T-cell (primary cell): Measurements from ENCODE around the gene INPP4B. TPM values are rescaled to one million over a fixed set of nuclear protein-coding genes. Genes with fewer than 3 reads are reported as not detected.

Source experiments
- ATAC-seq, 4 experiments: fragments of 200-7000 bp in 3 of 4; fragments of 150-1000 bp in 1 of 4; cut with Tn5 transposase; replicated peaks in 1 of 4; 1 replicate in 3 of 4; 2 replicates in 1 of 4; pipeline ENCODE4 v1.10.0; 2021; ENCODE audit warnings: moderate library complexity in 3 of 4, mild to moderate bottlenecking in 2 of 4, moderate number of reproducible peaks in 1 of 4
- CTCF ChIA-PET, 2 donors: fragments of 300-600 bp; sonication (Branson Sonifier 250); formaldehyde crosslinking; loops; one replicate each; lab custom pipeline; 2022; ENCODE audit warnings: antibody characterized with exemption in 2 of 2; lab: Charles Lee
- POLR2A ChIA-PET, 2 donors: fragments of 300-600 bp; sonication (Branson Sonifier 250); formaldehyde crosslinking; loops; one replicate each; lab custom pipeline; 2022; ENCODE audit warnings: antibody characterized with exemption in 2 of 2; lab: Charles Lee
- DNase-seq, 35 experiments: peaks; one replicate each; pipeline versions ENCODE4 v3.0.0 to v3.0.0-alpha.2; 2013 to 2023
- H3K27ac ChIP-seq: one replicate; pipeline ENCODE4 v1.5.1; 2013; ENCODE audit warnings: low read length
- H3K27me3 ChIP-seq, 2 experiments: replicated peaks in 1 of 2; 1 replicate in 1 of 2; 2 replicates in 1 of 2; pipeline versions ENCODE4 v1.6.1 to v1.7.0; 2013; ENCODE audit warnings: low read length in 1 of 2, mixed read lengths in 1 of 2; ENCODE audit not compliant: control insufficient read depth in 2 of 2, insufficient read depth in 2 of 2; ENCODE audit errors: extremely low read depth in 1 of 2
- H3K36me3 ChIP-seq, 2 donors: 1 replicate in 1 of 2; 2 replicates in 1 of 2; pipeline versions ENCODE4 v1.6.1 to v1.7.0; 2013; ENCODE audit warnings: low read length in 1 of 2; ENCODE audit not compliant: control insufficient read depth in 2 of 2, insufficient read depth in 1 of 2; ENCODE audit errors: extremely low read depth in 1 of 2
- H3K4me1 ChIP-seq, 2 experiments: 1 replicate in 1 of 2; 2 replicates in 1 of 2; pipeline versions ENCODE4 v1.6.1 to v1.7.0; 2013; ENCODE audit warnings: low read length in 2 of 2, mixed read lengths in 1 of 2; ENCODE audit not compliant: insufficient read depth in 2 of 2, control insufficient read depth in 1 of 2; ENCODE audit errors: extremely low read depth in 1 of 2
- H3K4me3 ChIP-seq, 2 donors: 1 replicate in 1 of 2; 2 replicates in 1 of 2; pipeline versions ENCODE4 v1.5.1 to v1.7.0; 2013; ENCODE audit warnings: mild to moderate bottlenecking in 2 of 2, low read length in 1 of 2, moderate library complexity in 1 of 2; ENCODE audit not compliant: control insufficient read depth in 1 of 2; ENCODE audit errors: extremely low read depth in 1 of 2
- H3K9me3 ChIP-seq: 2 replicates; pipeline ENCODE4 v1.7.0; 2013
- H3K27ac Mint-ChIP-seq, 2 donors: one replicate each; pipeline ENCODE4 v1.8.0; 2020 to 2021; ENCODE audit warnings: mild to moderate bottlenecking in 2 of 2, mixed read lengths in 2 of 2
- H3K27me3 Mint-ChIP-seq, 2 donors: one replicate each; pipeline ENCODE4 v1.8.0; 2021 to 2022; ENCODE audit warnings: mixed read lengths in 2 of 2
- H3K36me3 Mint-ChIP-seq: one replicate; pipeline ENCODE4 v1.8.0; 2021; ENCODE audit warnings: mixed read lengths
- H3K4me1 Mint-ChIP-seq, 3 donors: one replicate each; pipeline ENCODE4 v1.8.0; 2020 to 2022; ENCODE audit warnings: mixed read lengths in 3 of 3, mild to moderate bottlenecking in 1 of 3
- H3K4me3 Mint-ChIP-seq, 3 donors: one replicate each; pipeline ENCODE4 v1.8.0; 2020 to 2022; ENCODE audit warnings: mild to moderate bottlenecking in 3 of 3, mixed read lengths in 3 of 3, moderate library complexity in 3 of 3
- H3K9me3 Mint-ChIP-seq, 3 donors: one replicate each; pipeline ENCODE4 v1.8.0; 2020 to 2022; ENCODE audit warnings: mixed read lengths in 3 of 3
- WGBS: methylation state at CpG from one replicate; pipeline ENCODE4 v1.1.5; 2013; ENCODE audit warnings: missing lambda C conversion rate; ENCODE audit not compliant: insufficient coverage; 5-methylcytosine and 5-hydroxymethylcytosine counted together
- total RNA-seq, 35 experiments: library from RNA in 6 of 35; stranded (reverse) in 6 of 35; fragments of 120-200 nt in 1 of 35; gene quantifications; one replicate each; pipeline versions ENCODE4 v1.2.1 to v1.2.4 and lab custom pipeline; 2013 to 2026

INPP4B gene
- total RNA-seq, 5 donors from 2014 or later (not counting 1 experiment from before 2014, with no cell fraction given): 47.4 to 99.7 (median 71.3) TPM

DNA sequence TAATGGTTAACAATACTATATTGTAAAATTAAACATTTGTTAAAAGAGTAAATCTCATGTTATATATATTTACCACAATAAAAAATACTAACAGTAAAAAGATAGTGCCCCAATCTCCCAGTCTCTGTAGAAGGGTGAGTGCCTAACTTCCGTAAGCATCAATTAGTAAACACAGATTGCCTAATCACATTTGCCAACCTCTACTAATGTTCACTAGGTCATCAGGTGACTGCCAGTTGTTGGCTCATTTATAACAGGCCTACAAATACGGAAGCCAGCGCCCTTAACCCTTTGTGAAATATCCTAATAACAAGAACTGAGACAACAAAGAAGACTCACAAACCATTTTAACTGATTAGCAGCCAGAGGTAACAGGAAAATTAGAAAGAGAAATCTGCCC, 345.1 kb downstream of the INPP4B start:
- Mint-ChIP-seq H3K27ac (no peak overlapping the region), H3K4me3 (no peak overlapping the region), H3K36me3 (no peaks in the 10 kb centered on the region), H3K4me1 (peaks cover 0 to 7% (median 2%) of the 10 kb centered on the region in 3 donors), H3K9me3 (no peaks in the 10 kb centered on the region), H3K27me3 (no peaks in the 10 kb centered on the region)
- Histone ChIP-seq H3K36me3 (no peaks in the 10 kb centered on the region), H3K27ac (no peak overlapping the region), H3K9me3 (no peaks in the 10 kb centered on the region), H3K27me3 (no peaks in the 10 kb centered on the region), H3K4me1 (no peaks in the 10 kb centered on the region), H3K4me3 (no peak overlapping the region)
- ChIA-PET CTCF (no interaction called here), POLR2A (no interaction called here)
- 100% methylated on average over 1 of the region's 3 CpGs for WGBS
- no peak for ATAC-seq
- DNase-seq: no peak

DNA sequence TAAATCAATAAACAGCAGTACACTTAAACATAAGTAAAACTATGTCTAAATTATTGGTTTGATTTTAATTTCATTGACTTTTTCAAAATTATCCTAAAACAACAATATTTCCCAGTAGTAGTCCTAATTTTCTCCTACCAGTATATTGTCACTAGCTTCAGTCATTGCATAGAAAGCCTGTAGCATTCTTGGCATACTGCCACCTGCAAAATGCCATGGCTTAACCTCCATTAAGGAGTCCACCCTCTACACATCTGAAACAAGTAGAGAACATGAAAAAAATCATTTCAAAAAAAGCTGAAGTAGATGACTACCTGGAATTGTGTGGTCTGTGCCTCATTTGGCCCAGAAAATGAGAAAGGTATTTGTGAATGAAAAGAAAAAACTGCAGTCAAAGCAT, 348.5 kb downstream of the INPP4B start:
- peaks cover 0 to 2% (median 0%) of the 10 kb centered on the region in 3 donors for H3K9me3 Mint-ChIP-seq
- H3K36me3 Mint-ChIP-seq: peaks cover 9% of the 10 kb centered on the region
- H3K4me3 ChIP-seq: no peak overlapping the region
- no peak overlapping the region for H3K27ac ChIP-seq
- peaks cover 0 to 7% (median 2%) of the 10 kb centered on the region in 3 donors for H3K4me1 Mint-ChIP-seq
- H3K9me3 ChIP-seq: no peaks in the 10 kb centered on the region
- H3K27me3 Mint-ChIP-seq: no peaks in the 10 kb centered on the region
- ChIA-PET CTCF (no interaction called here), POLR2A (no interaction called here)
- ATAC-seq: no peak
- DNase-seq: no peak
- H3K27ac Mint-ChIP-seq: no peak overlapping the region
- H3K36me3 ChIP-seq: no peaks in the 10 kb centered on the region
- no peaks in the 10 kb centered on the region for H3K27me3 ChIP-seq
- H3K4me1 ChIP-seq: no peaks in the 10 kb centered on the region
- no peak overlapping the region for H3K4me3 Mint-ChIP-seq

DNA sequence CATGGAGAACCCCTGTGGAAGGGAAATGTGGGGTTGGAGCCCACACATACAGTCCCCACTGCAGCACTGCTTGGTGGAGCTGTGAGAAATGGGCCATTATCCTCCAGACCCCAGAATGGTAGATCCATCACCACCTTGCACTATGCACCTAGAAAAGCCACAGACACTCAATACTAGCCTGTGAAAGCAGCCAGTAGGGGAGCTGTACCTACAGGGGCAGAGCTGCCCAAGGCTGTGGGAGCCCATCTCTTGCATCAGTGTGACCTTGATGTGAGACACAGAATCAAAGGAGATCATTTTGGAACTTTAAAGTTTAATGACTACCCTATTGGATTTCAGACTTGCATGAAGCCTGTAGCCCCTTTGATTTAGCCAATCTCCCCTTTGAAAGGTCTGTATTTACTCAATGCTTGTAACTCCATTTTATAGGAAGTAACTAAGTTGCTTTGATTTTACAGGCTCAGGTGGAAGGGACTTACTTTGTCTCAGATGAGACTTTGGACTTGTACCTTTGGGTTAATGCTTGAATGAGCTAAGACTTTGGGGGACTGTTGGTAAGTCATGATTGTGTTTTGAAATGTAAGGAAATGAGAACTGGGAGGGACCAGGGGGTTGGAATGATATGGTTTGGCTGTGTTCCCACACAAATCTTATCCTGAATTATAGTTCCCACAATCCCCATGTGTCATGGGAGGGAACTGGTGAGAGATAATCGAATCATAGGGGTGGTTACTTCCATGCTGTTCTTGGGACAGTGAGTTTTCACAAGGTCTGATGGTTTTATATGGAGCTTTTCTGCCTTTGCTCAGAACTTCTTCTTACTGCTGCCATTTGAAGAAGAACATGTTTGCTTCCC, 352.6 kb downstream of the INPP4B start:
- Mint-ChIP-seq H3K27ac (no peak overlapping the region), H3K4me1 (peaks cover 0 to 2% (median 0%) of the 10 kb centered on the region in 3 donors), H3K36me3 (peaks cover 16% of the 10 kb centered on the region), H3K4me3 (no peak overlapping the region), H3K27me3 (no peaks in the 10 kb centered on the region), H3K9me3 (peaks cover 3 to 11% (median 5%) of the 10 kb centered on the region in 3 donors)
- no peaks in the 10 kb centered on the region for H3K36me3 ChIP-seq
- no peak overlapping the region for H3K27ac ChIP-seq
- no CpG with 5 or more reads among the region's 1 CpG for WGBS
- H3K4me3 ChIP-seq: no peak overlapping the region
- H3K27me3 ChIP-seq: no peaks in the 10 kb centered on the region
- ChIA-PET POLR2A (interaction anchor here in 1 of 2 donors (0.6 kb wide), 1 partner anchor 147 kb away, joined by 3 read pairs; no protein-coding TSS in a partner anchor), CTCF (no interaction called here)
- no peaks in the 10 kb centered on the region for H3K9me3 ChIP-seq
- no peak for DNase-seq
- H3K4me1 ChIP-seq: no peaks in the 10 kb centered on the region
- ATAC-seq: no peak

DNA sequence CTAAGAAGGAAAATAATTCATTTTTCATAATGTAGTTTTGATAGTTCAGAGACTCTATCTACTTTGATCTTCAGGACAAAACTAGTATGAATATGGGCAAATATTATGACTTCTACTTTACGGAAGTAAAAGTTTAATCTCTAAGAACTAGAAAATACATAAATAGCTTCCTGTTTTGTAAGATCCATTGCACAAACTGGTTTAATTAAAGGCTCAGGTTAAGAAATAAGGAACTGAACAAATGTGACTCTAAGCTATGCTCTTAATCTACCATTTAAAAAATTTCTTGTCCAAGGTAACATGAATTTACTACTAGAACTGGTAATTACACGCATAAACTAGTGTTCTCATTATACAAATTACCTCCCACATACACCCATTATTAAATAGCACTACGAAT, 360.6 kb downstream of the INPP4B start:
- Histone ChIP-seq H3K4me3 (no peak overlapping the region), H3K27ac (no peak overlapping the region), H3K4me1 (peaks cover 0 to 2% of the 10 kb centered on the region in 2 experiments), H3K36me3 (no peaks in the 10 kb centered on the region), H3K9me3 (no peaks in the 10 kb centered on the region), H3K27me3 (no peaks in the 10 kb centered on the region)
- ATAC-seq (no peak), DNase-seq (no peak)
- Mint-ChIP-seq H3K27me3 (no peaks in the 10 kb centered on the region), H3K4me3 (no peak overlapping the region), H3K27ac (peak overlapping the region; percentile 25 to 41), H3K4me1 (peaks cover 22 to 24% (median 23%) of the 10 kb centered on the region in 3 donors), H3K9me3 (peaks cover 0 to 13% (median 5%) of the 10 kb centered on the region in 3 donors), H3K36me3 (peaks cover 6% of the 10 kb centered on the region)
- ChIA-PET CTCF (interaction anchor here in 1 of 2 donors (0.6 to 0.7 kb wide), 2 partner anchors 131 to 1939 kb away, joined by 3 to 7 read pairs; no protein-coding TSS in a partner anchor), POLR2A (interaction anchor here in 1 of 2 donors (0.5 to 0.6 kb wide), 2 partner anchors 174 to 185 kb away, joined by 3 to 4 read pairs; no protein-coding TSS in a partner anchor)
- WGBS: no CpG with 5 or more reads among the region's 3 CpGs

GRCh38 chr4:142480244-142480643, 365.9 kb downstream of the INPP4B start:
- Mint-ChIP-seq H3K36me3 (no peaks in the 10 kb centered on the region), H3K27me3 (no peaks in the 10 kb centered on the region), H3K4me1 (peaks cover 26 to 32% (median 28%) of the 10 kb centered on the region in 3 donors), H3K4me3 (no peak overlapping the region), H3K9me3 (no peaks in the 10 kb centered on the region), H3K27ac (no peak overlapping the region)
- Histone ChIP-seq H3K27me3 (no peaks in the 10 kb centered on the region), H3K36me3 (no peaks in the 10 kb centered on the region), H3K9me3 (no peaks in the 10 kb centered on the region), H3K27ac (no peak overlapping the region), H3K4me3 (no peak overlapping the region), H3K4me1 (peaks cover 0 to 2% of the 10 kb centered on the region in 2 experiments)
- no CpG with 5 or more reads among the region's 1 CpG for WGBS
- no peak for ATAC-seq
- ChIA-PET POLR2A (no interaction called here), CTCF (interaction anchor here (0.7 kb wide), 2 partner anchors 32 to 51 kb away, joined by 4 read pairs; no protein-coding TSS in a partner anchor)
- DNase-seq: no peak

DNA sequence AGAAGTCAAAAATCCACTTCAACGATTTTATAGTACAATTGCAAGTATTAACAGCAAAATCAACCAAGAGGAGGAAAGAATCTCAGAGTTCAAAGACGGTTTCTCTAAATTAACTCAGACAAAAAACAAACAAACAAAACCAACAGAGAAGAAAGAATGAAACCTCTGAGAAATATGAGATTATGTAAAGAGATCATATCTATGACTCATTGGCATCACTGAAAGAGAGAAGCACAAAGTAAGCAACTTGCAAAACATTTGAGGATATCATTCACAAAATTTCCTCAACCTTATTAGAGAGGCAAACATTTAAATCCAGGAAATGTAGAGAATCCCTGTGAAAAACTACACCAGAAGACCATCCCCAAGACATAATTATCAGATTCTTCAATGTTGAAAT, 370.4 kb downstream of the INPP4B start:
- H3K4me1 ChIP-seq: peaks cover 0 to 15% of the 10 kb centered on the region in 2 experiments
- no peaks in the 10 kb centered on the region for H3K9me3 Mint-ChIP-seq
- H3K4me3 Mint-ChIP-seq: no peak overlapping the region
- H3K27ac Mint-ChIP-seq: peak overlapping the region in 1 of 2 donors; percentile 13
- peaks cover 26 to 31% (median 28%) of the 10 kb centered on the region in 3 donors for H3K4me1 Mint-ChIP-seq
- H3K36me3 Mint-ChIP-seq: no peaks in the 10 kb centered on the region
- ChIA-PET POLR2A (no interaction called here), CTCF (no interaction called here)
- WGBS: no CpG with 5 or more reads among the region's 2 CpGs
- H3K27me3 ChIP-seq: no peaks in the 10 kb centered on the region
- H3K27ac ChIP-seq: no peak overlapping the region
- no peak for ATAC-seq
- no peaks in the 10 kb centered on the region for H3K36me3 ChIP-seq
- no peaks in the 10 kb centered on the region for H3K9me3 ChIP-seq
- no peaks in the 10 kb centered on the region for H3K27me3 Mint-ChIP-seq
- H3K4me3 ChIP-seq: no peak overlapping the region
- DNase-seq: no peak
